OCI-LY1 (cell line): ENCODE measurements around the gene POU6F2.

ENCODE experiments used
- H2AFZ ChIP-seq: fragments of 200-600 bp; sonication (generic), shearing (Covaris generic); 2 replicates; pipeline ENCODE4 v1.6.0; 2014; ENCODE audit warnings: antibody characterized with exemption, mild to moderate bottlenecking, low read length
- H3F3A ChIP-seq: fragments of 200-600 bp; sonication (generic), shearing (Covaris generic); 2 replicates; pipeline ENCODE4 v1.6.0; 2014; ENCODE audit warnings: mild to moderate bottlenecking, antibody characterized with exemption, low read length, moderate library complexity; ENCODE audit not compliant: insufficient read depth
- H3K27ac ChIP-seq: fragments of 200-600 bp; sonication (generic); 2 replicates; pipeline ENCODE4 v1.5.1; 2014; ENCODE audit warnings: low read length, mixed run types, mild to moderate bottlenecking, low read depth; ENCODE audit not compliant: poor library complexity, severe bottlenecking
- H3K27me3 ChIP-seq: fragments of 200-600 bp; sonication (generic); 2 replicates; pipeline ENCODE4 v1.6.0; 2014; ENCODE audit warnings: antibody characterized with exemption, mild to moderate bottlenecking, low read length, moderate library complexity; ENCODE audit not compliant: insufficient read depth
- H3K36me3 ChIP-seq: fragments of 200-600 bp; sonication (generic); 2 replicates; pipeline ENCODE4 v1.6.1; 2014; ENCODE audit warnings: mild to moderate bottlenecking, antibody characterized with exemption, low read length, moderate library complexity, mixed read lengths; ENCODE audit not compliant: insufficient read depth
- H3K4me1 ChIP-seq: fragments of 200-600 bp; sonication (generic); 2 replicates; pipeline ENCODE4 v1.5.1; 2014; ENCODE audit warnings: mild to moderate bottlenecking, low read length, moderate library complexity; ENCODE audit not compliant: insufficient read depth, severe bottlenecking
- H3K4me2 ChIP-seq: fragments of 200-600 bp; sonication (generic), shearing (Covaris generic); 2 replicates; pipeline ENCODE4 v1.6.1; 2014; ENCODE audit warnings: low read length
- H3K4me3 ChIP-seq: fragments of 200-600 bp; sonication (generic); 2 replicates; pipeline ENCODE4 v1.5.1; 2014; ENCODE audit warnings: low read length, low read depth, mild to moderate bottlenecking, mixed read lengths; ENCODE audit not compliant: poor library complexity, severe bottlenecking
- H3K79me2 ChIP-seq: fragments of 200-600 bp; shearing (Covaris generic); 2 replicates; pipeline ENCODE4 v1.6.1; 2016; ENCODE audit warnings: mixed run types, low read length, mixed read lengths; ENCODE audit not compliant: insufficient read depth
- H3K9ac ChIP-seq: fragments of 200-600 bp; sonication (generic), shearing (Covaris generic); 2 replicates; pipeline ENCODE4 v1.6.1; 2014; ENCODE audit warnings: mild to moderate bottlenecking, low read length, mixed read lengths
- H3K9me2 ChIP-seq: fragments of 200-600 bp; sonication (generic), shearing (Covaris generic); 2 replicates; pipeline ENCODE4 v1.6.1; 2014; ENCODE audit warnings: low read depth, mild to moderate bottlenecking, low read length, mixed read lengths
- H3K9me3 ChIP-seq: fragments of 200-600 bp; shearing (Covaris generic); 2 replicates; pipeline ENCODE4 v1.6.1; 2014; ENCODE audit warnings: low read length, mixed read lengths
- H4K20me1 ChIP-seq: fragments of 200-600 bp; sonication (generic), shearing (Covaris generic); 2 replicates; pipeline ENCODE4 v1.6.0; 2016; ENCODE audit warnings: mild to moderate bottlenecking, low read length; ENCODE audit not compliant: insufficient read depth
- CTCF ChIP-seq: fragments of 200-600 bp; sonication (generic), shearing (Covaris generic); IDR thresholded peaks from 2 replicates; pipeline ENCODE4 v1.5.1; 2017; ENCODE audit warnings: mild to moderate bottlenecking, antibody characterized with exemption, low read length, moderate library complexity, mixed read lengths
- EZH2 ChIP-seq: fragments of 200-600 bp; sonication (generic), shearing (Covaris generic); IDR thresholded peaks from 2 replicates; pipeline ENCODE4 v1.8.0; 2017; ENCODE audit warnings: borderline replicate concordance, mixed run types, mild to moderate bottlenecking, antibody characterized with exemption, low read length, moderate library complexity, mixed read lengths

The POU6F2 gene

GRCh38 chr7:39399986-39400385 lies 422.3 kb downstream of the POU6F2 start:
- Histone ChIP-seq H3K9ac (no peak overlapping the region), H4K20me1 (no peaks in the 10 kb centered on the region), H3K79me2 (no peaks in the 10 kb centered on the region), H3K27ac (no peak overlapping the region), H3F3A (no peaks in the 10 kb centered on the region), H2AFZ (no peak overlapping the region), H3K36me3 (no peaks in the 10 kb centered on the region), H3K4me2 (no peak overlapping the region), H3K9me2 (no peaks in the 10 kb centered on the region), H3K4me1 (no peaks in the 10 kb centered on the region), H3K27me3 (no peaks in the 10 kb centered on the region), H3K9me3 (no peaks in the 10 kb centered on the region), H3K4me3 (no peak overlapping the region)
- TF ChIP-seq EZH2 (no peak), CTCF (no peak)

- TF ChIP-seq EZH2, result no peak
- no peak for TF ChIP-seq CTCF
- H3K27me3 ChIP-seq, result no peaks in the 10 kb centered on the region
- no peaks in the 10 kb centered on the region for H3F3A ChIP-seq
- H3K36me3 ChIP-seq, result no peaks in the 10 kb centered on the region
- H3K4me3 ChIP-seq, result no peak overlapping the region
- H3K27ac ChIP-seq, result no peak overlapping the region
- H3K9me3 ChIP-seq, result no peaks in the 10 kb centered on the region
- no peak overlapping the region for H2AFZ ChIP-seq
- H3K9ac ChIP-seq, result no peak overlapping the region
- H3K9me2 ChIP-seq, result no peaks in the 10 kb centered on the region
- H4K20me1 ChIP-seq, result no peaks in the 10 kb centered on the region
- no peak overlapping the region for H3K4me2 ChIP-seq
- H3K4me1 ChIP-seq, result no peaks in the 10 kb centered on the region
- H3K79me2 ChIP-seq, result no peaks in the 10 kb centered on the region
These were observed 423.1 kb downstream of the POU6F2 start for GRCh38 chr7:39400836-39401235.

GRCh38 chr7:39402034-39402433 lies 424.3 kb downstream of the POU6F2 start:
- TF ChIP-seq CTCF (no peak), EZH2 (no peak)

More at GRCh38 chr7:39402034-39402433, 424.3 kb downstream of the POU6F2 start:
- Histone ChIP-seq H3K79me2 (no peaks in the 10 kb centered on the region), H4K20me1 (no peaks in the 10 kb centered on the region), H3K9me3 (no peaks in the 10 kb centered on the region), H3K9ac (no peak overlapping the region), H3K4me2 (no peak overlapping the region), H3K9me2 (no peaks in the 10 kb centered on the region), H3K4me3 (no peak overlapping the region), H3K27me3 (no peaks in the 10 kb centered on the region), H2AFZ (no peak overlapping the region), H3F3A (no peaks in the 10 kb centered on the region), H3K4me1 (no peaks in the 10 kb centered on the region), H3K27ac (no peak overlapping the region), H3K36me3 (no peaks in the 10 kb centered on the region)
